IPS-20b (cell line): ENCODE data around the gene TMEM263.

Experiments used
- H3K27ac ChIP-seq: one replicate; pipeline ENCODE4 v1.5.1; 2013; ENCODE audit warnings: low read length
- H3K27me3 ChIP-seq: 2 replicates; pipeline ENCODE4 v1.6.1; 2013; ENCODE audit warnings: mild to moderate bottlenecking, low read length, inconsistent platforms; ENCODE audit not compliant: insufficient read depth
- H3K36me3 ChIP-seq: 2 replicates; pipeline ENCODE4 v1.6.1; 2013; ENCODE audit warnings: low read depth, mild to moderate bottlenecking, inconsistent platforms, low read length, moderate library complexity; ENCODE audit not compliant: insufficient read depth
- H3K4me1 ChIP-seq: 2 replicates; pipeline ENCODE4 v1.6.1; 2013; ENCODE audit warnings: mild to moderate bottlenecking, control low read depth, inconsistent platforms, low read length, moderate library complexity; ENCODE audit not compliant: insufficient read depth
- H3K4me3 ChIP-seq: 2 replicates; pipeline ENCODE4 v1.5.1; 2013; ENCODE audit warnings: mild to moderate bottlenecking, low read length, inconsistent platforms
- H3K9ac ChIP-seq: 2 replicates; pipeline ENCODE4 v1.6.1; 2013; ENCODE audit warnings: low read depth, mild to moderate bottlenecking, inconsistent platforms, low read length, moderate library complexity
- H3K9me3 ChIP-seq: 2 replicates; pipeline ENCODE4 v1.6.1; 2013; ENCODE audit warnings: mild to moderate bottlenecking, low read depth, low read length, inconsistent platforms; ENCODE audit not compliant: insufficient read depth

Gene TMEM263

DNA sequence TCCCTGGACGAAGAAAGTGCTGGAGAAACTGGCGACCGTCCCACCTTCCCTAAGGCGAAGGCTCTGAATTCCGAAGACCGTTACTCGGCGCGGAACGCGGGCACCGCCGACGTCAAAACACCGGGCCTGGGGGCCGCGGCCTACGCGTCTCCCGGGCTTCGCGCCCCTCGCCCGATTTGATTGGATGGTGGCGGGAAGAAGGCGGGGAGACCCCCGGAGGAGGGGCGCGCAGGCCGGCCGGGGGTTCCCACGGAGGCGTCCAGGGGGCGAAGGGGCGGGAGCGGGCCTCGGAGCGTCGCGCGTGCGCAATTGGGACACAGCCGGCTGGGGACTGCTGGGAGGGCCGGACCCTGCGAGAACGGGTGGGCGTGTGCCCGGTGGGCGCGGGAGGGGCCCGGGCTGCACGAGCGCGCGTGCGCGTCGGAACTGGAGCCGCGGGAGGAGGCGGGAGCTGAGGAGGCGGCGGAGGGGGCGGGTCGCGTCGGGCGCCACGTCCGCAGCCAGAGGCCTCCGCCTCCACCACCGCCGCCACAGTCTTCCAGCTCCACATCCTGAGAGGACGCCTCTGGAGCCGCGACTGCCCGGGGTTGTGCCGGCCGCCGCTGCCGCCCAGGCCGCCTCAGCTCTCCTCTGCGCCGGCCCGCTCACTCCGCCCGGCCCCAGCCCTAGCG, at the start of gene TMEM263:
Gene TMEM263 (plus strand): TSS at position 531 of the 671 bp plus-strand sequence. CDS start 11,210 bp downstream, outside the sequence.
- Histone ChIP-seq H3K27me3 (peaks cover 14% of the 10 kb centered on the region; the same call in 1 of the 2 replicates), H3K4me3 (peak within 1 kb of the TSS; percentile 72), H3K9ac (peak within 1 kb of the TSS; percentile 50; the same call in 1 of the 2 replicates), H3K27ac (no peak within 1 kb of the TSS), H3K9me3 (no peaks in the 10 kb centered on the region; the same call in 1 of the 2 replicates), H3K36me3 (no peaks in the 10 kb centered on the region), H3K4me1 (no peaks in the 10 kb centered on the region)

DNA sequence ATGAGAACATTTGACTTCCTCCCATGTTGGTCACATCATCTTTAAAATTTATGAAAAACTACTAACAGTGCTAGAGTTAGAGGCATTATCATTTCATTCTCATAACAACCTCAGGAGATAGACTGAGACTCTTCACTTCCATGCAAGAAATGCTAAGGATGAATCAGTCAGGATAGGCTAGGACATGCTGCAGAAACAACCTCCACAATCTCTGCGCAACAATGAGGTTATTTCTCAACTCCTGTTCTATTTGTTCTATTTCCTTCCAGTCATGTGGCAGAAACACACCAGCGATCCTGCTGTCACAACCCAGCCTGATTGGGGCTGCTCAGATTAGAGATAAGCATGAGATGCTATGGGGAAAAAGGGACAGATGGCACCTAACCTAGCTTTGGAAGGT, 49.0 kb upstream of the TMEM263 start:
- no peak overlapping the region for H3K4me3 ChIP-seq
- no peaks in the 10 kb centered on the region for H3K9me3 ChIP-seq
- H3K4me1 ChIP-seq = peaks cover 3% of the 10 kb centered on the region; the same call in 1 of the 2 replicates
- no peak overlapping the region for H3K27ac ChIP-seq
- no peaks in the 10 kb centered on the region for H3K36me3 ChIP-seq
- H3K9ac ChIP-seq = no peak overlapping the region
- peaks cover 28% of the 10 kb centered on the region for H3K27me3 ChIP-seq

DNA sequence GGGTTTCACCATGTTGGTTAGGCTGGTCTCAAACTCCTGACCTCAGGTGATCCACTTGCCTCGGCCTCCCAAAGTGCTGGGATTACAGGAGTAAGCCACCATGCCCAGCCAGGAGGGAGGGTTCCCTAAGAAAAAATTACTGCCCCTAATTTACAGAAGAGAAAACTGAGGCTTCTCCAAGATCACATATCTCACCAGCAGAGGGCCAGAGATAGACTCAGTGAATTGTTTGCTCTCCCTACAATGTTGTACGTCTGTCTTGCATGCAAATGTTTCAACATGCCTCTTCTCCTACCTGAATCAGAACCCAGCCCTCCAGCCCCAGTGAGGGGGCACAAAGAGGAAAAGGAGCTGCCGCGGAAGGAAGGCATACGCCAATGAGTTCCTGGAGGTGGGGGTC, 48.3 kb upstream of the TMEM263 start:
- peaks cover 21% of the 10 kb centered on the region for H3K27me3 ChIP-seq
- H3K4me3 ChIP-seq = no peak overlapping the region
- H3K4me1 ChIP-seq = peaks cover 3% of the 10 kb centered on the region; the same call in 1 of the 2 replicates

GRCh38 chr12:106907846-106908245, 47.9 kb upstream of the TMEM263 start:
- no peaks in the 10 kb centered on the region for H3K36me3 ChIP-seq
- no peaks in the 10 kb centered on the region for H3K9me3 ChIP-seq
- no peak overlapping the region for H3K27ac ChIP-seq
- peaks cover 3% of the 10 kb centered on the region; the same call in 1 of the 2 replicates for H3K4me1 ChIP-seq
- H3K9ac ChIP-seq = no peak overlapping the region
- H3K27me3 ChIP-seq = peaks cover 17% of the 10 kb centered on the region
- H3K4me3 ChIP-seq = no peak overlapping the region

More for the DNA sequence above, 48.3 kb upstream of the TMEM263 start:
- H3K9me3 ChIP-seq = no peaks in the 10 kb centered on the region
- H3K27ac ChIP-seq = no peak overlapping the region
- no peak overlapping the region for H3K9ac ChIP-seq
- no peaks in the 10 kb centered on the region for H3K36me3 ChIP-seq

- peaks cover 10% of the 10 kb centered on the region; the same call in 1 of the 2 replicates for H3K27me3 ChIP-seq
- no peak overlapping the region for H3K27ac ChIP-seq
- H3K9ac ChIP-seq = no peak overlapping the region
- no peaks in the 10 kb centered on the region; the same call in 1 of the 2 replicates for H3K4me1 ChIP-seq
- H3K36me3 ChIP-seq = no peaks in the 10 kb centered on the region
- H3K4me3 ChIP-seq = no peak overlapping the region
- no peaks in the 10 kb centered on the region for H3K9me3 ChIP-seq
Measured at GRCh38 chr12:106908561-106908960, 47.1 kb upstream of the TMEM263 start.

GRCh38 chr12:106910202-106910601, 45.5 kb upstream of the TMEM263 start:
- Histone ChIP-seq H3K36me3 (no peaks in the 10 kb centered on the region), H3K4me1 (no peaks in the 10 kb centered on the region; the same call in 1 of the 2 replicates), H3K27ac (no peak overlapping the region), H3K9me3 (no peaks in the 10 kb centered on the region), H3K27me3 (no peaks in the 10 kb centered on the region), H3K9ac (no peak overlapping the region), H3K4me3 (no peak overlapping the region)

- H3K4me1 ChIP-seq = no peaks in the 10 kb centered on the region; the same call in 1 of the 2 replicates
- H3K4me3 ChIP-seq = no peak overlapping the region
Measured at GRCh38 chr12:106911581-106911980, 44.1 kb upstream of the TMEM263 start.

DNA sequence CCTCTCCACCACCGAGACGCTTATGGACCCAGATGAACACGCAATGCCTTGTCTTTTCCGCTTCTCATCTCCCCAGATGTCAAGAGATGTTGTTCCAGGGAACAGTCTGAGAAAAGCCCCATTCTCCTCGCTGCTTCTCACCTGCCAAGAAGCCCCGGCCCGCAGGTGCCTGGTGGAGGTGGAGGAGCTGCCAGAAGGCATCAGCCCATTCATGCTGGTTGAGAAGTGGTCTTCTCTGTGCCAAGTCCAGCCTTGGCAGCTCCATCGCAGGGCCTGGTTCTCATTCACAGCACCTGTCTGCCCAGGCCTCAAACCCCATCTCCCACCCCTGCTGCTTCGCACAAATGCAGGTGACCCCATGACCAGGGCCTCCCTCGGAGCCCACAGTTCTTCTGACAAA, 42.3 kb upstream of the TMEM263 start:
- Histone ChIP-seq H3K9me3 (no peaks in the 10 kb centered on the region), H3K27me3 (no peaks in the 10 kb centered on the region), H3K9ac (no peak overlapping the region), H3K4me3 (no peak overlapping the region), H3K27ac (no peak overlapping the region), H3K36me3 (no peaks in the 10 kb centered on the region), H3K4me1 (peaks cover 8% of the 10 kb centered on the region; the same call in 1 of the 2 replicates)

More at GRCh38 chr12:106911581-106911980, 44.1 kb upstream of the TMEM263 start:
- Histone ChIP-seq H3K27ac (no peak overlapping the region), H3K27me3 (no peaks in the 10 kb centered on the region), H3K9me3 (no peaks in the 10 kb centered on the region), H3K9ac (no peak overlapping the region), H3K36me3 (no peaks in the 10 kb centered on the region)

DNA sequence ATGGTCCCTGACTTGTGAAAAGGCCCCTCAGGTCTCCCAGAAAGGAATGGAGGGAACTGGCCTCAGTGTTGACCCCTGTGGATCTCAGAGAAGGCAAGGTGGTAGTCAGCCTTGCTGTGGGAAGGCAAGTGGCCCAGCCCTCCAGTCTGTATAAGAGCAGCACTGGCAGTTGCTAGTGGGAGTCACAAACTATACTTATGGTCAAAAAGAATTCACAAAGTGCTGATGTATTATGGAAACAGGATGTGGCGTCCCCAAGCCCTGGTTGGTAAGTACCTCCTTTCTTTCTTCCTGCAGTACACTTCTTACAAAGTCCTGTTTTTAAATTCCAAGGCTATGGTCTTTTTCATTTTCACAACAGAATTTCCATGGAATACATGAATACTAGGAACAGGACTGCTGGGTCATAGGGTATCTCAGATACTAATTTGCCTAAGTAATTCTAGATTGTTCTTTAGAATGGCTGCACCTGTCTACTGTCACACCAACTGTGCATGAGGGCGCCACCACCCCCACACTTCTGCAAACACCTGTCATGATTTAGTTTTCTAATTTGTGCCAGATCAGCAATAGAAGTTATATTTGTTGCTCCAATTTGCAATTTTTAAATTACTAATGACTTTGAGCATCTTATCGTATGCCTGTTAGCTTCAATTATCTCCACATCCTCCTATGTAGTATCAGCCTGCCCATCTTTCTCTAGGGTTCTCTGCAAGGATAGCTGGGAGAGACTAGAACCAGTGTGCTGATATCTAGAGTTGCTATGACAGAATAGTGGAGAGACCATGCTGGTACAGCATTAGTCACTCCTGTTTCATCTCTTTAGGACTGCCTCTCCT, 40.7 kb upstream of the TMEM263 start:
- H3K27me3 ChIP-seq = no peaks in the 10 kb centered on the region
- H3K36me3 ChIP-seq = no peaks in the 10 kb centered on the region
- H3K27ac ChIP-seq = no peak overlapping the region
- no peak overlapping the region for H3K4me3 ChIP-seq
- no peak overlapping the region for H3K9ac ChIP-seq
- H3K4me1 ChIP-seq = peaks cover 19% of the 10 kb centered on the region; the same call in 1 of the 2 replicates
- no peaks in the 10 kb centered on the region for H3K9me3 ChIP-seq

- Histone ChIP-seq H3K9ac (no peak overlapping the region), H3K9me3 (no peaks in the 10 kb centered on the region), H3K27me3 (no peaks in the 10 kb centered on the region), H3K27ac (no peak overlapping the region), H3K36me3 (no peaks in the 10 kb centered on the region), H3K4me1 (peaks cover 19% of the 10 kb centered on the region; the same call in 1 of the 2 replicates), H3K4me3 (no peak overlapping the region)
Measured at GRCh38 chr12:106915635-106916026, 40.1 kb upstream of the TMEM263 start.

DNA sequence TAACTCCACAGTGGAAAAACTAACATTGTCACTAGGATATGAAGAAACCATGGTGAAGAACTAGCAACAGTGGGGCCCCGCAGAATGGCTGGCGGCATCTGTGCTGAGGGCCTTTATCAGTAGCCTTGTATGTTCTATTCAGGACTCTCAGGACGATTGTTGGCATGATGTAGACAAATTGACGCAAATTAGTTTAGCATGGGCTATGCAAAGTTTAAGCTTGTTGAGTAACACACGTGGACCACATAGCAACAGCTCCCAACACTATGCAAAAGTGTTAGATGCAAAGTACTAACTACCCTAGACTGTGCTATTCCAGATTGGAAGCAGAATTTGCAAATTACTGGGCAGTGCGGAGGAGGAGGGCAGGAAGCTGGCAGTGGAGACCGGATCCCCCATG, 38.2 kb upstream of the TMEM263 start:
- no peak overlapping the region for H3K27ac ChIP-seq

More for the DNA sequence above, 38.2 kb upstream of the TMEM263 start:
- no peak overlapping the region for H3K4me3 ChIP-seq
- no peak overlapping the region for H3K9ac ChIP-seq
- no peaks in the 10 kb centered on the region for H3K27me3 ChIP-seq
- H3K36me3 ChIP-seq = no peaks in the 10 kb centered on the region
- H3K9me3 ChIP-seq = no peaks in the 10 kb centered on the region
- H3K4me1 ChIP-seq = peaks cover 19% of the 10 kb centered on the region; the same call in 1 of the 2 replicates
